HG03442 (cell line): ENCODE measurements around the gene CD37.
A peak's percentile ranks its signal among the peaks of the same experiment; 100 is the strongest.

Experiments used
- ATAC-seq: cut with Tn5 transposase; IDR thresholded peaks from one replicate; pipeline ENCODE4 v1.9.1; 2021; ENCODE audit warnings: mild to moderate bottlenecking, moderate library complexity; ENCODE audit not compliant: unreplicated experiment

The CD37 gene

DNA sequence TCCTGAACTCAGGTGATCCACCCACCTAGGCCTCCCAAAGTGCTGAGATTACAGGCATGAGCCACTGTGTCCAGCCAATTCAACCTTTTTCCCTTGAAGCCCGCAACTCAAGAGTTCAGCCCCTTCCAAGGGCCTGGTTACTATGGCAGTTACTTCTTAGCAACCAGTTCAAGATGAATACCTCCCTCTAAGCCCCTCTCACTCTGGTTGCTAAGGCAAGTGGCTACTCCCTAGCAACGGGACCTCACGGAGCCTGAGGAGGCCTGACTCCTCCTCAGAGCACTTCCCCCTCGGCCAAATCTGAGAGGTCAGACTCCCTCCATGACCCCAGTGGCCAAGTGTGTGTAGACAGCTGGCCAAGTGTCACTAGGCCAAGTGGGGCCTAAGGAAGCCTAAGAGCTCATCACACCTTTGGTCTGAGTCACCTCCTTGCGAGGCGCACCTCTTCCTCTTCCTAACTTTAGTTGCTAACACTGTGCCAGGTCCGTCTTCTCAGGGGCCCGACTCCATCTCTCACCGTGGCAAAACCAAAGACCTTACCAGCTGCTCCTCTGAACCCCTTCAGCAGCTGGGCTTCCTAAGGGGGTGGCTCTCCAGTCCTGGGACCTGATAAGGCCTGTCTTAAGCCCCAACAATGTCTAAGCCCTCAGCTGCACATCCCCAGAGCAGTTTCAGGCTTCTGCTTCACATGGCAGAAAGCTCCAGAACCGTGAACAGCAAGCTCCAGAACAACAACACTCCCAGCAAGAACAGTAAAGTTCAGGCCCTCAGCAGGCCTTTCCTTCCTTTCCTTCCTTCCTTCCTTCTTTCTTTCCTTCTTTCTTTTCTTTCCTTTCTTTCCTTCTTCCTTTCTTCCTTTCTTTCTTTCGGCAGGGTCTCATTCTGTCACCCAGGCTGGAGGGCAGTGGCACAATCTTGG is 9.6 kb downstream of the CD37 start:
- ATAC-seq = no peak

DNA sequence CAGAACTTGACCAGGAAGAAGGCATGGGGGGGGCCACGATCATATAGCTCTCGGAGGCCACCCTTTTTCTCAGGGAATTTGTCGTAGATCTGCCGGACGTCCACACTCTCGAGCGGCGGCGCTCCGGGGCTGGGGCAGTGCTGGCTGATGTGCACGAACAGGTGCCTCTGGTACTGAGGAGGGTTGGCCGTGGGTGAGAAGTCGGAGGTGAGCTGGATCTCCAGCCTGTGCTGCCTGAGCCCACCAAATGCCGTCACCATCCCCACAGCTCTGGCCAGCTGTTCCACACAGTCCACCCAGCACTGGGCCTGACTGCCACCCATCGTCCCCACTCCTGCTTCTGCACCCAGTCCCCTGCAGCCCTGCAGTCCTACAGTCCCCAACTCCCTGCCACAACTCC is 12.0 kb downstream of the CD37 start:
- no peak for ATAC-seq

DNA sequence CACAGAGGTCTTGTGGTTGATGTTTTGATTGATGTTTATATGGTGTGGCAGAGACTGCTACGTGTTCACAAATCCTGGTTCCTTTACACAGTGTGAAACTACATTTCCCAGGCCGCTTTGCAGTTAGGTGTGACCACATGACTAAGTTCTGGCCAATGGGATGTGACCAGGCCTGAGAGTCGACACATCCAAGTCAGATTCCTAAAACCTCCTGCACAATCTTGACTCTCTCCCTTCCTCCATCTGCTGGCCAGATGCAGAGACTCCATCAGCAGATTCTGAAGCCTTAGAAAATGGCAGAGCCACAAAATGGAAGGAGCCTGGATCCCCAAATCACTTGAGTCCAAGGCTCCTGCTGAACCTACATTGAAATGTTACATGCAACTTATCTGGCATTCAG is 12.6 kb downstream of the CD37 start:
- no peak for ATAC-seq

DNA sequence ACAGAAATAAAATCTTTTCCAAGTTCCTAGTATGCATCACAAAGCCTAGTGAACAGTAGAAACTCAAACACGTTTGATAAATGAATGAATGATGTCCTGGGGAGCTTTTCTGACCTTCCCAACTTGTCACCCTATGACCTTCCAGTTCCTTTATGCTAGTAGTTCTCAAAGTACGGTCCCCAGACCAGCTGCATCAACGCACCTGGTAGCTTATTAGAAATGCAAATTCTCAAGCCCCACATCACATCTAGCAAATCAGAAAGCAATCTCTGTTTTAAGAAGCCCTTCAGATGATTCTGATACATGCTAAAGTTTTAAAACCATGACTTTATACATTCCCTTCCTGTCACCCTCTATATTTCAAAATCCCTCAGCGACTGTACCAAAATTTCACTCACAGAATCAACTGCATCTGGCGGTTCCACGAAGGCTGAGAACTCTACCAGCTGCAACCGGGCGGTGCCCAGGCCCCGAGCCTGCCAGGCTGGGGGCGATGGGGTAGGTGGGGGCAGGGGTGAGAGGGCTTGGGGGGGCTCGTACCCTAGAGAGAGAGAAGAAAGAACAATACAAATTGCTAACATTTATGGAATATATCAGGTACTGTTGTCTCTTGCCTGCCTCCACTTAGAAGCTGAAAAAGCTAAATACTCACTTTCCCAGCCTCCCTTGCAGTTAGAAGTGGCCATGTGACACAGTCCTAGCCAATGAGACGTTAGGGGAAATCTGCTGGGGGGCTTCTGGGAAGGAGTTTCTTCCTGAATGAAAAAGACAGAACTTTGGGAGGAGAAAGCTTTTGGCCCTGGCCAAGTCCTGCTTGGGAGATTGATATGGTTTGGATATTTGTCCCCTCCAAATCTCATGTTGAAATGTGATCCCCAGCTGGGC is 13.3 kb downstream of the CD37 start:
- no peak for ATAC-seq

DNA sequence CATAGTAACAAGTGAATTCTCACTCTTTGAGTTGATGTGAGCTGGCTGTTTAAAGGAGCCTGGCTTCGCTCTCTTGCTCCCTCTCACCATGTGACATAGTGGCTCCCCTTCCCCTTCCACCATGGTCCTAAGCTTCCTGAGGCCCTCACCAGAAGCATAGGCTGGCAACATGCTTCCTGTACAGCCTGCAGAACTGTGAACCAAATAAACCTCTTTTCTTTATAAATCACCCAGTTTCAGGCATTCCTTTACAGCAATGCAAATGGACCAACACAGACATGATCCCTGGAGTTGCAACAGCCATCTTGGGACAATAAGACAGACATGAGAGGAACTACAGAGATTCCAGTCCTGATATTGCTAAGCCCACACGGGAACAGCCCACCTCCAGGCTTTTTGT is 14.4 kb downstream of the CD37 start:
- no peak for ATAC-seq

DNA sequence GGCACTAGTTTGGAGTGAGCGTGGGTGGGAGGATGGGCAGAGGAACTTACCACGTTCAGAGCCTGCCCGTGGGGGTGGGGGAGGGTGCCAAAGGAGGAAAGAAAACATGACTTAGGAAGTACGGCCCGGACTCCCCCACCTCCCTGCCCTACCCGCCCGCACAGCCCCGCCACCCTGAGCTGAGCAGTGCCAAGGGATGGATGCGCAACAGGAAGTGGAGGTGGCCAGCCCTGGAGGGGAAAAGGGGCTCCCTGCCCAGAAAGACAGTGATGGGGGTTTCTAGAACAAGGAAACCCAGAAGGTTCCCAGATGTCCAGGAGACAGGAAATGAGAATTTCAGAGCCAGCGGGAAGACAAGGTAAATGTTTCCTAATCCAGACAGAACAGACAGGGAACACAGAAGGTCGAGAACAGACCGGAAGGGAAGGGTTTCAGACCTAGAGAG is 20.7 kb downstream of the CD37 start:
- ATAC-seq = no peak

DNA sequence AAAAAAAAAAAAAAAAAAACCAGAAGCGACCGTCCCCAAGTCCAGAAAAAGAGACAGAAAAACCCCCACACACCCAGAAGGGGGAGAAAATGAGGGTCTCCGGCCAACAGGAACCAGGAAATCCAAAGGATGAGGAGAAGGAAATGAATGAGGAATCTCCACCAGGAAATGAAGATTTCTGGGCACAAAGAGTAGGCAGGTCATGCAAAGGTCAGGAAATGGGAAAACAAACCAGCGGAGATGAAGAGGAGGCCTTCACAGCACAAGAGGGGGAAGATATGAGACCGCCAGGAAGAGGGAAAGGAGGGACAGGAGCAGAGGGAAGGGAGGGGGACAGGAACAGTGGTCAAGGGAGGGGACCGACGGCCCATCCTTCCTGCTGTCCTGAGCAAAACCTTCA is 21.2 kb downstream of the CD37 start:
- no peak for ATAC-seq

DNA sequence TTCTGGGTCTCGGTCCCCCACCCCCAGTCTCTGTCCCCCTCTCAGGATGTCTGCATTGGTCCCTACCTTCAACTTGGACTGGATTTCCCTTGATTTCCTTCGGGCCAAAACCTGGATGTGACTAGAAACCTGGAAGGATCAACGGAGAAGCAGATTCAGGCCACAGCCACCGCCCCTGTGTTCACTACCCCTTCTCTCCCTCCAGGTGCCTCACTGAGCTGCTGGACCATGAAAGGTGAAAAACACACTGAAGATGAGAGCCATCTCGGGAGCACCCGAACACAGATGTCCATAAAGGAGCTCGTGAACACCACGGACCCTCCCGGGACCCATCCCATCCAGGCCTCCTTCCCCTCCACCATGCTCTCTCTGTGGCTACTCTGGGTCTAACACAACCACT is 22.0 kb downstream of the CD37 start:
- ATAC-seq = no peak

DNA sequence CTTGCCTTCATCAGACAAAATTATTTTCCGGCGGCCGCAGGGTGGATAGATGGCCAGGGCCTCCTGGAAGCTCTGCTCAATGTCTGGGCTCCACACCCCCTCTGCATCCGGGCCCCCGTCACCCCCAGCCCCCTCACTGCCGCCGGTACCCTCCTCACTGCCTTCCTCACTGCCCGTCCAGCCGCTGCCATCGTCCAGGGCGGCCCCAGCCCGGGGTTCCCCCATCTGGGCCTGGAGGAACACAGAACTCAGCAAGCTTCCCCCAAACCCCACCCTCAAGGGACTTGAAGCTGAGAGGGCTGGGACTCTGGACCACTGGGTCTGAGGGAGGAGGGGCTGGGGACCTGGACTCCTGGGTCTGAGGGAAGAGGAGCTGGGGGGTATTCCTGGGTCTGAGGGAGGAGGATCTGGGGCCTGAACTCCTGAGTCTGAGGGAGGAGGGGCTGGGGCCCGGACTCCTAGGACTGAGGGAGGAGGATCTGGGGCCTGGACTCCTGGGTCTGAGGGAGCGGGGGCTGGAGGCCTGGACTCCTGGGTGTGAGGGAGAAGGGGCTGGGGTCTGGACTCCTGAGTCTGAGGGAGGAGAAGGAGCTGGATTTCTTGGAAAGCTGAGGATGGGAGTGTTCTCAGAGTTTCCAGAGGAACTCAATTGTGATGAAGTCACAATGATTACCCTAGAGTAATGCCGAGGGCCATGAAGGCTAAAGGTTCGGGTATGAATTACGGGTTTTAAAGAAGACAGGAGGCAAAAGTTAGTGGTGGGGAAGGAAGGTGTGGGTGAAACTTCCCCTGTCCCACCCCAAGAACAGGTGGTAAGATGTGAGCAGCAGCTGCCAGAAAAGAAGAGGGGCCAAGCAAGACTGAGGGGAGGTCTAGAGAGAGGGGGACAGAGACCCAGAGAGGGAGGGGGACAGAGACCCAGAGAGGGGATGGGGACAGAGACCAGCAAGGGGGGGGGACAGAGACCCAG is 24.9 kb downstream of the CD37 start:
- no peak for ATAC-seq

DNA sequence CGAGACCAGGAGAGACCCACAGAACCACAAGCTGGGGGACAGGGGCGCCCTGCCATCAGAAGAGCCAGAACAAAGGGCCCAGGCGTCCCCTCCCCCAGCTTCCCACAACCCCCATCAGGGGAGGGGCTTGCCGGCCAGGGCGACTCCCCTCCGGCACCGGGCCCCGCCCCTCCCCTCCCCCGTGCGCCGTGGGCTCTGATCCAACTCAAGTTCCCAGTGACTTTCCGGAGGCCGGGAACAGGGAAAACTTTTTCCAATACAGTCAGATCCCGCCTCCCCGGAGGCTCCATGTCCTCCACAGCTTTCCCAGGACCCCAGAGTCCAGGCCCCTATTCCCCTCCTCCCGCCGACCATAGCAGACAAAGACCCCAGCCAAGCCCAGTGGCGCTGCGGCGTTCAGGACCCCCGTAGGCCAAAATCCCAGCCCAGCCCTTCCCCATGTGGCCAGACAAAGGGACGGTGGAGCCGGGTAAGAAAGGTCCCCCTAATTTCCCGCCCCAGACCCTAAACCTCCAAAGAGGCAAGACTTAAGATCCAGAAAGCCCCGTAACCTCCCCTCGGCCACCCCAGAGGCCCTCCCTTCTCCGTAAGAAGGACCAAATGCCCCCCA is 26.3 kb downstream of the CD37 start:
- ATAC-seq = no peak

DNA sequence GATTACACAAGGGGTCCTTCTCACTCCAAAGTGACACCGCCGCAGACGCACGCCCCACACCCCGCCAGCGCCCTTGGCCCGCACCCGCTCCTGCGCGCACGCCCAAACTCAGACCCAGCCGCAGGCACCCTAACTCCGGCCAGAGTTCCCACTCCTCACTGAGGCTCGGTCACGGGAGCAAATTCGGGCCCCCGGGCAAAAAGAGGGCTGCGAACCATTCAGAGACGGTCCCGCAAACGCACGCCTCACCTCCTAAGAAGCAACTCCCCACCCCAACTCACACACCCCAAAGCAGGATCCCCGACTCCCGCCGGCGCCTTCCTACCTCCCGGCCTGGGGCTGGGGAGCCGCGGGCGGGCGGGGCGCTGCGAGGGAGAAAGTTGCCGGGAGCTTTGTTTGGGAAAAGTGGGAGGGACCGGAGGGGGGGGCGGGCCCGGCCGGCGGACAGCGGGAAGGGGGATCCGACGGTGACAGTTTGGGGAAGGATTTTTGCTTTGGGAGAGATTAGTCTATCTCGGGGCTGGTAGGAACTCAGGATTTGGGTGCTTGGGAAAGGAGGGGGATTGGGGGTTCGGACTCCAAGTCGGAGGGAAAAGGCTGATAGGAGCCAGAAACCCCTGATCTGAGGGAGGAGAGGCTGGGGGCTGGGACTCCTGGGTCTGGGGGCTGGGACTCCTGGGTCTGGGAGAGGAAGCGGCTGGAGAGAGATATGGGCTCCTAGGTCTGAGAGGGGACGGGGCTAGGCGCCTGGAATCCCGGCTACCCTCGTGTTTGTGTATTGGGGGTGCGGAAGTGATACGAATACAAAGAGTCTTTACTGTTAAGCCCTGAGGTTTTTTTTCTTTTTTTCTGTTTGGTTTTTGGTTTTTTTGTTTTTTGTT is 27.1 kb downstream of the CD37 start, which contains the start of gene TEAD2:
Gene TEAD2, minus strand, starts transcription at position 369 of the 881 bp plus-strand sequence. CDS start 2,341 bp downstream, outside the sequence.
- ATAC-seq = no peak

DNA sequence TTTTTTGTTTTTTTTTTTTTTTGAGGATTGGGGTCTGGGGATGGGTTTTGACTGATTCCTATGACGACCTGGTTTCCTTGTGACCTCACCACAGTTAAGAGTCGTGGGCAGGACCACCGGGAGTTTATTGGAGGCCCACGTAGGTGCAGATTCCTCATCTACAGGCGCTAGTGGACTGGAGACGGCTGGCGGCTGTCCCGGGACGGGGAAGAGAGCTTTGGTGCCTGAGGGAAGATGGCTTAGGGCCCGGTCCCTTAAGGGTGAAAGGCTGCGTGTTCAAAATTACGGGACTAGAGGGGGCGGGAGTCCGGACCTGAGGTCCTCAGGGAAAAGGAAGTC is 27.7 kb downstream of the CD37 start:
- ATAC-seq = no peak

DNA sequence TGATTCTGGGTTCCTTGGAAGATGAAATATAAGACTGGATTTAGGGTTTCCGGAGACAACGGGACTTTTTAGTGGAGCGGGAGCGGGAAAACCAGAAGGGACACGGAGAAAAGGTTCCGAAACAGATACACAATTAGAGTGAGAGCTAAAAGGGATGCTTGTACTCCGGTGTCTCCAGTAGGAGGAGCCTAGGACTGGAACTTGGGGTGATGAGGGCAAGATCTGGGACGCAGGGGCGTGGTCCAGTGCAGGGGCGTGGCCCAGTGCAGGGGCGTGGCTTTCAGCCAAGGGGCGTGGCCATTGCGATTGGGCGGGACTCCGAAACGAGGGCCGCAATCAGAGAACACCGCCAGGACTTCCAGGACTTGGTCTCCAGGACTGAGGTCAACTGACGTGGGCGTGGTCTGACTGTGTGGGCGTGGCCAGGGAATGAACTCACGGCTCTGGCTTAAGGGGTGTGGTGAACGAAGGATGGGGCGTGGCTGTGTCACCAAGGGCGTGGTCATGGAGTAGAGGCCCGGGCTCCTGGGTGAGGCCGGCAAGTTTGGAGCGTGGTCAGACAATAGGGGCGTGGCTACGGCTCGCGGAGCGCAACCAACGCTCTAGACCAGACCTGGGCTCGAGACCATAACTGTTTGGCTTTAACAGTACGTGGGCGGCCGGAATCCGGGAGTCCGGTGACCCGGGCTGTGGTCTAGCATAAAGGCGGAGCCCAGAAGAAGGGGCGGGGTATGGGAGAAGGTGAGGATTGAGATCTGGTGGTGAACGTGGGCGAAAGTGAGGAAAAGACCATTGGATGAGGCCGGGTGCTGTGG is 28.3 kb downstream of the CD37 start, which contains the start of gene DKKL1:
Gene DKKL1, plus strand, starts transcription at position 610 of the 815 bp plus-strand sequence. Its CDS starts 122 bp downstream, at position 732.
- peak; percentile 55 for ATAC-seq

DNA sequence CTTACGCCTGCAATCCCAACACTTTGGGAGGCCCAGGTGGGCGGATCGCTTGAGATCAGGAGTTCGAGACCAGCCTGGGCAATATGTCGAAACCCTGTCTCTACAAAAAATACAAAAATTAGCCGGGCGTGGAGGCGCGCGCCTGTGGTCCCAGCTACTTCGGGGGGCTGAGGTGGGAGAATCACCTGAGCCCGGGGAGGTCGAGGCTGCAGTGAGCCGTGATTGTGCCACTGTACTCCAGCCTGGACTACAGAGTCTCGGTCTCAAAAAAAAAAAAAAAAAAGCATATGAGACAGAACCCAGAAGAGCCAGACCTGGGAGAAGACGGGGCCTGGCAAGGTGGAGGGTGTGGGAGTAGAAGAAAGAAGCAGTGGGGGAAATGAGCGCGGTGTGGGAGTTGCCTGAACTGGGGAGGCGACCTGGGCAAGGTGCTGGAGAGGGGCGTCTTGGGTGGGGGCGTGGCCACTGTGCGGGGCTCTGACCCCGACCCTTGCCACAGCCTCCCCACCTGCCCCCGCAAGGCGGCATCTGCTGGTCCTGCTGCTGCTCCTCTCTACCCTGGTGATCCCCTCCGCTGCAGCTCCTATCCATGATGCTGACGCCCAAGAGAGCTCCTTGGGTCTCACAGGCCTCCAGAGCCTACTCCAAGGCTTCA is 29.0 kb downstream of the CD37 start:
- no peak for ATAC-seq

DNA sequence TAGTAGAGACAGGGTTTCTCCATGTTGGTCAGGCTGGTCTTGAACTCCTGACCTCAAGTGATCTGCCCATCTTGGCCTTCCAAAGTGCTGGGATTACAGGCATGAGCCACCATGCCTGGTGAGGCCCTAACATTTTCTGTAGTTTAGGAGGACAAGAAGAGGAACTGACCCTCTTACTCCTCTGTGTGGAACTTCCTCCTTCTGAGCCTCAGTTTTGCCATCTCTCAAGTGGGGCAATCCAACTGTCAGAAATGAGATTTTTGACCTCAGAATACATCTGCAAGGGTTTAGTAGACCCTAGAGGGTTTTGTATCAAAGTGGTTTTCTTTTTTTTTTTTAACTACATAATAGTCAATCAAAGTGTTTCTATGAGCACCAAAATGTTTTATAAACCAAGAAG is 30.9 kb downstream of the CD37 start:
- ATAC-seq = no peak

DNA sequence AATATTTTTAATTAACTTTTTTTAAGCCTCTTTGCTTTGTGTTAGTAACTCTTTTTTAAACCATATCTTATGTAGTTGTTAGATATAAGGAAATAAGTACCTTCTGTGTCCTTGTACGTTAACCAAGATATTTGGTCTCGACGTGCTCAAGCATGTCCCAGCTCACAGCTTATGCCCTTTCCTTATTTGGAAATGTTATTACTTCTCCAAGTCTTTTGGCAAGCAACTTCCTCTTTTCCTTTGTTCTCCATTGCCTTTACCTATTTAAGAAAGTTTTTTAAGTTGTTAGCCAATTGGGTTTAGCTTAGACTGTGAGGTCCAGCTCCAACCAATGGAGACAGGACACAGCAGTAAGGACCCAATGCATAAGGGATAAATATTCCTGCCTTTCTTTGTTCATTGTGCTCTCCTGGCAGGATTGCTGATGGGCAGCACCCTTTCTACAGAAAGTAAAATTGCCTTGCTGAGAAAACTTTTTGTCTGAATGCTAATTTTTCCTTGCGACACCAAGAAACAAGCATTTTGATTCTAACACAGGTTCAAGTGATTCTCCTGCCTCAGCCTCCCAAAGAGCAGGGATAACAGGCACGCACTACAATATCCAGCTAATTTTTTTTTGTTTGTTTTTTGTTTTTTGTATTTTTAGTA is 33.6 kb downstream of the CD37 start:
- ATAC-seq = no peak

DNA sequence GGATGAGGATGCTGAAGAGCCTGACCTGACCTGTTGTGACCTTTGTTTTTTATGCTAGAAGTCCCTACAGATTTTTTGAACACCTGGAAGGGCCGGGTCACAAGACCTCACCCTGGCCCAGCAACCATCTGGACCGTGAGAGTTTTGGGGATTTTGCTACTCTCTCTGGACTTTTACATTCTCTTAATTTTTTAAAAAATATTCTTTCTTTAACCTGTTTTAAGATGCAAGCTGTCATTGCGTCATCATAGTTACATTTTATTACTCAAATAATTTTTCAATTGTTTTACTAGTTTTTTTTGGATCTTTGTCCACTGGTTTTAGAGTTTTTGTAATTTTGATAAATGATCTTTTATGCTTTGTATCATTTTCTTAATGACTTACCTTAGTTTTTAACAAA is 36.0 kb downstream of the CD37 start:
- ATAC-seq = no peak
